CD4-positive, alpha-beta memory T cell (primary cell): Measurements from ENCODE around the gene ZNF618. TPM values are rescaled to one million over a fixed set of nuclear protein-coding genes. Genes with fewer than 3 reads are reported as not detected.

Experiments used
- CTCF ChIA-PET: fragments of 350-600 bp; sonication (Branson Sonifier 250); formaldehyde crosslinking; loops from one replicate; lab custom pipeline; 2021; ENCODE audit warnings: inconsistent platforms; ENCODE audit not compliant: partially characterized antibody; lab: Charles Lee
- POLR2A ChIA-PET: fragments of 350-600 bp; sonication (Branson Sonifier 250); formaldehyde crosslinking; loops from one replicate; lab custom pipeline; 2021; ENCODE audit not compliant: partially characterized antibody; lab: Charles Lee
- DNase-seq, 5 donors: peaks; one replicate each; pipeline versions ENCODE4 v3.0.0 to v3.0.0-alpha.2; 2020 to 2022; ENCODE audit warnings: mixed read lengths in 1 of 5
- H3K27ac ChIP-seq: one replicate; pipeline ENCODE4 v1.7.0; 2013; ENCODE audit warnings: low read depth, low read length
- H3K27me3 ChIP-seq: 2 replicates; pipeline ENCODE4 v1.7.0; 2013; ENCODE audit warnings: mild to moderate bottlenecking, low read length, moderate library complexity; ENCODE audit not compliant: insufficient read depth
- H3K36me3 ChIP-seq: 2 replicates; pipeline ENCODE4 v1.7.0; 2013; ENCODE audit warnings: mild to moderate bottlenecking, low read length, moderate library complexity; ENCODE audit not compliant: insufficient read depth
- H3K4me1 ChIP-seq: 2 replicates; pipeline ENCODE4 v1.7.0; 2013; ENCODE audit warnings: mild to moderate bottlenecking, low read length, moderate library complexity; ENCODE audit not compliant: insufficient read depth
- H3K4me3 ChIP-seq, 2 donors: one replicate each; pipeline ENCODE4 v1.7.0; 2013; ENCODE audit warnings: low read length in 2 of 2, mild to moderate bottlenecking in 1 of 2
- H3K9me3 ChIP-seq, 2 donors: one replicate each; pipeline ENCODE4 v1.7.0; 2013; ENCODE audit warnings: low read length in 2 of 2, control low read depth in 1 of 2; ENCODE audit not compliant: control insufficient read depth in 1 of 2
- H3K27ac Mint-ChIP-seq, 7 donors: one replicate each; pipeline ENCODE4 v1.8.0; 2020 to 2021; ENCODE audit warnings: mixed read lengths in 7 of 7, mild to moderate bottlenecking in 6 of 7, inconsistent platforms in 3 of 7, moderate library complexity in 3 of 7
- H3K27me3 Mint-ChIP-seq, 2 donors: one replicate each; pipeline ENCODE4 v1.8.0; 2020 to 2021; ENCODE audit warnings: mixed read lengths in 2 of 2
- H3K36me3 Mint-ChIP-seq, 2 donors: one replicate each; pipeline ENCODE4 v1.8.0; 2020 to 2021; ENCODE audit warnings: mixed read lengths in 2 of 2, inconsistent platforms in 1 of 2, mild to moderate bottlenecking in 1 of 2
- H3K4me1 Mint-ChIP-seq, 4 donors: one replicate each; pipeline ENCODE4 v1.8.0; 2020 to 2021; ENCODE audit warnings: mixed read lengths in 4 of 4, mild to moderate bottlenecking in 1 of 4
- H3K4me3 Mint-ChIP-seq, 8 donors: one replicate each; pipeline ENCODE4 v1.8.0; 2020 to 2021; ENCODE audit warnings: mixed read lengths in 8 of 8, mild to moderate bottlenecking in 7 of 8, moderate library complexity in 6 of 8, inconsistent platforms in 3 of 8
- H3K9me3 Mint-ChIP-seq, 8 donors: one replicate each; pipeline ENCODE4 v1.8.0; 2020 to 2021; ENCODE audit warnings: mixed read lengths in 8 of 8, mild to moderate bottlenecking in 5 of 8, inconsistent platforms in 3 of 8, moderate library complexity in 1 of 8
- intact Hi-C: fragments of 100-400 bp; cut with micrococcal nuclease; formaldehyde crosslinking; loops from one replicate; pipeline ENCODE4 v1.15.1; 2023
- polyA plus RNA-seq, 2 donors: library from polyadenylated mRNA; unstranded; fragments of 300-500 nt; fragmentation: Illumina TruSeq; gene quantifications; one replicate each; pipeline ENCODE4 v1.2.3, GENCODE V29; 2021
- total RNA-seq, 2 experiments: library from RNA; stranded (reverse); gene quantifications; one replicate each; pipeline ENCODE4 v1.2.3, GENCODE V29; 2021

ZNF618 gene
- total and polyA plus RNA-seq, 4 experiments from 2014 or later: 0.79 to 1.7 (median 0.80) TPM; not detected in 1

GRCh38 chr9:114006155-114006550 lies 130.0 kb downstream of the ZNF618 start:
- no peak for DNase-seq

GRCh38 chr9:114006931-114007691 lies 131.0 kb downstream of the ZNF618 start:
- peaks cover 2 to 3% of the 10 kb centered on the region in 2 donors for H3K36me3 Mint-ChIP-seq
- CTCF ChIA-PET: no interaction called here
- no peaks in the 10 kb centered on the region for H3K9me3 ChIP-seq
- DNase-seq: no peak
- no peaks in the 10 kb centered on the region for H3K27me3 ChIP-seq
- POLR2A ChIA-PET: no interaction called here
- H3K4me3 Mint-ChIP-seq: no peak overlapping the region
- no peaks in the 10 kb centered on the region for H3K27me3 Mint-ChIP-seq
- no peaks in the 10 kb centered on the region for H3K36me3 ChIP-seq
- H3K27ac Mint-ChIP-seq: no peak overlapping the region
- H3K4me1 Mint-ChIP-seq: no peaks in the 10 kb centered on the region
- no peak overlapping the region for H3K27ac ChIP-seq
- H3K4me1 ChIP-seq: no peaks in the 10 kb centered on the region
- peaks cover 0 to 1% (median 0%) of the 10 kb centered on the region in 8 donors for H3K9me3 Mint-ChIP-seq
- intact Hi-C loops: loop anchor here (1.0 kb wide), 1 partner anchor 23 kb away; no protein-coding TSS in a partner anchor
- no peak overlapping the region for H3K4me3 ChIP-seq

More at GRCh38 chr9:114006155-114006550, 130.0 kb downstream of the ZNF618 start:
- Mint-ChIP-seq H3K4me1 (no peaks in the 10 kb centered on the region), H3K27me3 (no peaks in the 10 kb centered on the region), H3K9me3 (peaks cover 0 to 1% (median 0%) of the 10 kb centered on the region in 8 donors), H3K4me3 (no peak overlapping the region), H3K27ac (no peak overlapping the region), H3K36me3 (peaks cover 2 to 3% of the 10 kb centered on the region in 2 donors)
- no peaks in the 10 kb centered on the region for H3K27me3 ChIP-seq
- no peaks in the 10 kb centered on the region for H3K4me1 ChIP-seq
- H3K4me3 ChIP-seq: no peak overlapping the region
- intact Hi-C loops: no loop called here
- no peak overlapping the region for H3K27ac ChIP-seq
- POLR2A ChIA-PET: no interaction called here
- no peaks in the 10 kb centered on the region for H3K36me3 ChIP-seq
- CTCF ChIA-PET: no interaction called here
- H3K9me3 ChIP-seq: no peaks in the 10 kb centered on the region

GRCh38 chr9:114007991-114008666 lies 132.0 kb downstream of the ZNF618 start:
- no peak overlapping the region for H3K4me3 ChIP-seq
- no peak for DNase-seq

GRCh38 chr9:114008667-114009410 lies 132.7 kb downstream of the ZNF618 start:
- intact Hi-C loops: no loop called here
- ChIA-PET CTCF (no interaction called here), POLR2A (no interaction called here)
- H3K27me3 Mint-ChIP-seq: no peaks in the 10 kb centered on the region
- no peaks in the 10 kb centered on the region for H3K4me1 Mint-ChIP-seq
- Histone ChIP-seq H3K9me3 (no peaks in the 10 kb centered on the region), H3K4me1 (no peaks in the 10 kb centered on the region), H3K27ac (no peak overlapping the region), H3K36me3 (no peaks in the 10 kb centered on the region), H3K27me3 (no peaks in the 10 kb centered on the region), H3K4me3 (no peak overlapping the region)
- no peak for DNase-seq
- H3K9me3 Mint-ChIP-seq: peaks cover 0 to 9% (median 0%) of the 10 kb centered on the region in 8 donors
- H3K4me3 Mint-ChIP-seq: no peak overlapping the region
- no peak overlapping the region for H3K27ac Mint-ChIP-seq
- H3K36me3 Mint-ChIP-seq: peaks cover 2 to 3% of the 10 kb centered on the region in 2 donors

More at GRCh38 chr9:114007991-114008666, 132.0 kb downstream of the ZNF618 start:
- no peaks in the 10 kb centered on the region for H3K4me1 ChIP-seq
- ChIA-PET POLR2A (no interaction called here), CTCF (no interaction called here)
- Mint-ChIP-seq H3K4me3 (no peak overlapping the region), H3K4me1 (no peaks in the 10 kb centered on the region), H3K27ac (no peak overlapping the region), H3K9me3 (peaks cover 0 to 6% (median 0%) of the 10 kb centered on the region in 8 donors), H3K36me3 (peaks cover 2 to 3% of the 10 kb centered on the region in 2 donors), H3K27me3 (no peaks in the 10 kb centered on the region)
- H3K9me3 ChIP-seq: no peaks in the 10 kb centered on the region
- intact Hi-C loops: loop anchor here (1.0 kb wide), 1 partner anchor 22 kb away; no protein-coding TSS in a partner anchor
- no peaks in the 10 kb centered on the region for H3K36me3 ChIP-seq
- no peak overlapping the region for H3K27ac ChIP-seq
- H3K27me3 ChIP-seq: no peaks in the 10 kb centered on the region

GRCh38 chr9:114011313-114011712 lies 135.2 kb downstream of the ZNF618 start:
- no peaks in the 10 kb centered on the region for H3K36me3 ChIP-seq
- no peaks in the 10 kb centered on the region for H3K27me3 ChIP-seq
- Mint-ChIP-seq H3K27ac (no peak overlapping the region), H3K27me3 (peaks cover 0 to 3% of the 10 kb centered on the region in 2 donors), H3K9me3 (peaks cover 0 to 15% (median 2%) of the 10 kb centered on the region in 8 donors), H3K4me1 (no peaks in the 10 kb centered on the region), H3K36me3 (peaks cover 0 to 3% of the 10 kb centered on the region in 2 donors), H3K4me3 (no peak overlapping the region)
- POLR2A ChIA-PET: no interaction called here
- no peak overlapping the region for H3K4me3 ChIP-seq
- H3K4me1 ChIP-seq: no peaks in the 10 kb centered on the region
- CTCF ChIA-PET: no interaction called here
- DNase-seq: no peak
- H3K27ac ChIP-seq: no peak overlapping the region
- H3K9me3 ChIP-seq: no peaks in the 10 kb centered on the region
- intact Hi-C loops: no loop called here

- ChIA-PET CTCF (no interaction called here), POLR2A (no interaction called here)
- no peak overlapping the region for H3K27ac Mint-ChIP-seq
- H3K36me3 ChIP-seq: no peaks in the 10 kb centered on the region
- no peak overlapping the region for H3K4me3 ChIP-seq
- intact Hi-C loops: no loop called here
- no peak overlapping the region for H3K4me3 Mint-ChIP-seq
- no peaks in the 10 kb centered on the region for H3K9me3 ChIP-seq
- H3K4me1 ChIP-seq: no peaks in the 10 kb centered on the region
- H3K4me1 Mint-ChIP-seq: no peaks in the 10 kb centered on the region
- peaks cover 0 to 2% of the 10 kb centered on the region in 2 donors for H3K36me3 Mint-ChIP-seq
- H3K27me3 Mint-ChIP-seq: peaks cover 0 to 3% of the 10 kb centered on the region in 2 donors
- peaks cover 0 to 15% (median 2%) of the 10 kb centered on the region in 8 donors for H3K9me3 Mint-ChIP-seq
- no peak for DNase-seq
- no peaks in the 10 kb centered on the region for H3K27me3 ChIP-seq
- H3K27ac ChIP-seq: no peak overlapping the region
These were observed 136.0 kb downstream of the ZNF618 start for GRCh38 chr9:114012126-114012525.

GRCh38 chr9:114014044-114014443 lies 137.9 kb downstream of the ZNF618 start:
- Mint-ChIP-seq H3K4me3 (no peak overlapping the region), H3K27ac (no peak overlapping the region), H3K9me3 (peaks cover 0 to 15% (median 2%) of the 10 kb centered on the region in 8 donors), H3K27me3 (peaks cover 0 to 3% of the 10 kb centered on the region in 2 donors), H3K4me1 (no peaks in the 10 kb centered on the region), H3K36me3 (peaks cover 0 to 2% of the 10 kb centered on the region in 2 donors)
- no peaks in the 10 kb centered on the region for H3K36me3 ChIP-seq
- H3K4me3 ChIP-seq: no peak overlapping the region
- H3K9me3 ChIP-seq: no peaks in the 10 kb centered on the region
- CTCF ChIA-PET: no interaction called here
- intact Hi-C loops: no loop called here
- no peak for DNase-seq
- H3K27me3 ChIP-seq: no peaks in the 10 kb centered on the region
- POLR2A ChIA-PET: no interaction called here
- no peaks in the 10 kb centered on the region for H3K4me1 ChIP-seq
- no peak overlapping the region for H3K27ac ChIP-seq
